Astrocyte of the spinal cord (primary cell): ENCODE measurements around the gene GAGE10.

Experiments
- DNase-seq: peaks from one replicate; pipeline ENCODE4 v3.0.0; 2011; ENCODE audit warnings: low read depth, low spot score
- H3K4me3 ChIP-seq: 2 replicates; pipeline ENCODE4 v1.5.1; 2011; ENCODE audit warnings: low read depth, mild to moderate bottlenecking, low read length, moderate library complexity
- in situ Hi-C: cut with HindIII; loops from 2 replicates; pipeline ENCODE4 v1.10.0; 2017; ENCODE audit warnings: low sequenced_read_pairs
- TF ChIP-seq, protein P1 (sequence below): IDR thresholded peaks from 2 replicates; pipeline ENCODE4 v1.5.1; 2012; ENCODE audit warnings: low read depth, mild to moderate bottlenecking, low read length, inconsistent platforms

GAGE10 gene, protein sequence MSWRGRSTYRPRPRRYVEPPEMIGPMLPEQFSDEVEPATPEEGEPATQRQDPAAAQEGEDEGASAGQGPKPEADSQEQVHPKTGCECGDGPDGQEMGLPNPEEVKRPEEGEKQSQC

DNA sequence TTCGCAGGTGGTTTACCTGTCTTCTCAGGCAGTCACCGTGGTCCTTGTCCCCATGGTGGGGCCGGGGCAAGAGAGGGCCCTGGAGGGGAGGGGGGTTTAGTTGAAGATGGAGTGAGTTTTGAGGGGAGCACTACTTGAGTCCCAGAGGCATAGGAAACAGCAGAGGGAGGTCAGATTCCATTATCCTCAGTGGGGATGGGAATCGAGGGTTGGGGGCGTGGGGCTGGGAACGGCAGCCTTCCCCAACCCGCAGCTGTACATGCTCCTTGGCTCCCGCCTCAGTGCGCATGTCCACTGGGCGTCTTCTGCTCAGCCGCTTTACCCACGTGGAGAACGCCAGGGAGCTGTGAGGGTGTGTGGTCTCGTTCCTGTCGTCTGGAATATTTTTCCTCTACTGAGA, at the start of gene GAGE10:
TSS of gene GAGE10 (plus strand) at position 301 of the 400 bp plus-strand sequence. CDS start 1,214 bp downstream, outside the sequence.
- H3K4me3 ChIP-seq: no peak within 1 kb of the TSS
- TF ChIP-seq, protein P1, sequence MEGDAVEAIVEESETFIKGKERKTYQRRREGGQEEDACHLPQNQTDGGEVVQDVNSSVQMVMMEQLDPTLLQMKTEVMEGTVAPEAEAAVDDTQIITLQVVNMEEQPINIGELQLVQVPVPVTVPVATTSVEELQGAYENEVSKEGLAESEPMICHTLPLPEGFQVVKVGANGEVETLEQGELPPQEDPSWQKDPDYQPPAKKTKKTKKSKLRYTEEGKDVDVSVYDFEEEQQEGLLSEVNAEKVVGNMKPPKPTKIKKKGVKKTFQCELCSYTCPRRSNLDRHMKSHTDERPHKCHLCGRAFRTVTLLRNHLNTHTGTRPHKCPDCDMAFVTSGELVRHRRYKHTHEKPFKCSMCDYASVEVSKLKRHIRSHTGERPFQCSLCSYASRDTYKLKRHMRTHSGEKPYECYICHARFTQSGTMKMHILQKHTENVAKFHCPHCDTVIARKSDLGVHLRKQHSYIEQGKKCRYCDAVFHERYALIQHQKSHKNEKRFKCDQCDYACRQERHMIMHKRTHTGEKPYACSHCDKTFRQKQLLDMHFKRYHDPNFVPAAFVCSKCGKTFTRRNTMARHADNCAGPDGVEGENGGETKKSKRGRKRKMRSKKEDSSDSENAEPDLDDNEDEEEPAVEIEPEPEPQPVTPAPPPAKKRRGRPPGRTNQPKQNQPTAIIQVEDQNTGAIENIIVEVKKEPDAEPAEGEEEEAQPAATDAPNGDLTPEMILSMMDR: no peak
- in situ Hi-C loops: no loop called here
- no peak for DNase-seq

DNA sequence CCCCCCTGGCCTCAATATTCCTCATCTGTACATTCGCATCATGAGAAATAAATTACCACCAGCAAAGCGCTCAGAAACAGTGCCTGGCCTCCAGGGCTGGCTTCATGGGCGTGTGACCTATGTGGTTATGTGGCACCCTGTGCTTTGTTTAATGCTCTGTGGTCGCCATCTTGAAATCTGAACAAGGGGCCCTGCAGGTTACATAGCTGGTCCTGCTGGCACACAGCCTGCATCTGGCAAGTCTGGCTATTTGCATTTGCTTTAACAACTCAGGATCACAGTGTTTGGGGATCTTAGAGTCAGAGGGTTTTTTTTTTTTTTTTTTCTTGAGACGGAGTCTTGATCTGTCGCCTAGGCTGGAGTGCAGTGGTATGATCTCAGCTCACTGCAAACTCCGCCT, 48.8 kb upstream of the GAGE10 start:
- TF ChIP-seq, protein P1: no peak
- no peak for DNase-seq
- in situ Hi-C loops: no loop called here
- H3K4me3 ChIP-seq: no peak overlapping the region

DNA sequence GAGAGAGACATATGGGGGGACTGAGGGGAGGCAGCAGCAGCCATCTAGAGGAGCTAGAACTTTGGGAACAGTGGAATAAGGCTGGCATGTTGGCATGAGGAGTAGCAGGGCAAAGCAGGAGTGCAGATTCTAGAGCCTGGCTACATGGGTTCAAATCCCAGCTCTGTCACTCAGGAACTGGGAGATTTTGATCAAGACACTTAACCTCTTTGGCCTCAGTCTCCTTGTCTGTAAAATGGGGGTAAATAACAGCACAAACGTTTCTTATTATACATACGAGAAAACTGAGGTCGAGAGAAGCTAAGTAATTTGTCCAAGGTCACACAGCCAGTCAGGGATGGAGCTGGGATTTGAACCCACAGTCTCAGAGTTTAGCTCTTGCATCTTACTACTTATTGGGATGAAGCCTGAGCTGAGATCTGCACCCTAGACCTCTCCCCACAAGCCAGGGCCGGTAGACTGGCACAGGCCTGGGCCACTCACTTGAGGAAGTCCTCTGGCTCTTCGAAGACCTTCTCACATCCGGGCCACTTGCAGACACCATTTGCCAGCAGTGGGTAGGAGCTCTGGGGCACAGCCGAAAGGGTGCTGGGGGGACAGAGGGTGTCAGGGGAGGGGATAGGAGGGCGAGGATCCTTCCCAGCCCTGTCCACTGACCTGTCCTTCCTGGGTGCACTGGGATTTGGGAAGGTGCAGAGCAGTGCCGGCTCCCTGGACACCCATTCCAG, 47.0 kb upstream of the GAGE10 start:
- DNase-seq: no peak
- in situ Hi-C loops: no loop called here
- H3K4me3 ChIP-seq: no peak overlapping the region
- TF ChIP-seq, protein P1: no peak

DNA sequence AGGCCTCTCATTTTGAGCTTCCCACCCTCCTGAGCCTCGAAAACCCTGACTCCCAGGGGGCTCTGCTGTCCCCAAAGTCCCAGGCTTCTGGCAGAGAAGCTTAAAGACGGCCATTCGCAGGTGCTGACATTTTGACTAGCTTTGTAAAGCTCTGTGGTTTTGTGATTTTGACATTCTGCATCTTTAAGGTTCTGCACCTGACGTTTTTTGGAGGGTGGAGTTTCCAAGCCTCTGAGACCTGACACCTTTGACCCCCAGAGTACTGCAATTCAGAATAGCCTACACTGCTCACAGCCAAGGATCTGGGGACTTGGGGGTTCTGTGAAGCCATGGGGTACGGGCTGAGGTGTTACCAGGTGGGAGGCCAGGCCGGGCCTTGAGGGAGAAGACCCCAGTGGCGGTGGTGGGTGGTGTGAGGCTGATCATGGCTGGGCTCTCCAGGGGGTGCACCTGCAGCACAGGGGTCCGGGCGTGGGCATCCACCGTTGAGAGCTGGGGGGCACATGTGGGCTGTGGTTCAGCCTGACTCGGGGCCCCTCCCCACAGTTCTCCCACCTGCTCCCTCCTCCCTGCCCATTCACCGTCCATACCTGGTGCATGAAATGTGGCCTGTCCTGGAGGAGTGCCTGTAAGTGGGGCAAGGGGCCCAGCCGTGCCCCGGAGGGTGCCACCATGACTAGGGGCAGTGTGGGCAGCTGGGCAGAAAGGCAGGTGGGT, 46.2 kb upstream of the GAGE10 start:
- no peak for DNase-seq
- TF ChIP-seq, protein P1: no peak
- H3K4me3 ChIP-seq: no peak overlapping the region
- in situ Hi-C loops: no loop called here

DNA sequence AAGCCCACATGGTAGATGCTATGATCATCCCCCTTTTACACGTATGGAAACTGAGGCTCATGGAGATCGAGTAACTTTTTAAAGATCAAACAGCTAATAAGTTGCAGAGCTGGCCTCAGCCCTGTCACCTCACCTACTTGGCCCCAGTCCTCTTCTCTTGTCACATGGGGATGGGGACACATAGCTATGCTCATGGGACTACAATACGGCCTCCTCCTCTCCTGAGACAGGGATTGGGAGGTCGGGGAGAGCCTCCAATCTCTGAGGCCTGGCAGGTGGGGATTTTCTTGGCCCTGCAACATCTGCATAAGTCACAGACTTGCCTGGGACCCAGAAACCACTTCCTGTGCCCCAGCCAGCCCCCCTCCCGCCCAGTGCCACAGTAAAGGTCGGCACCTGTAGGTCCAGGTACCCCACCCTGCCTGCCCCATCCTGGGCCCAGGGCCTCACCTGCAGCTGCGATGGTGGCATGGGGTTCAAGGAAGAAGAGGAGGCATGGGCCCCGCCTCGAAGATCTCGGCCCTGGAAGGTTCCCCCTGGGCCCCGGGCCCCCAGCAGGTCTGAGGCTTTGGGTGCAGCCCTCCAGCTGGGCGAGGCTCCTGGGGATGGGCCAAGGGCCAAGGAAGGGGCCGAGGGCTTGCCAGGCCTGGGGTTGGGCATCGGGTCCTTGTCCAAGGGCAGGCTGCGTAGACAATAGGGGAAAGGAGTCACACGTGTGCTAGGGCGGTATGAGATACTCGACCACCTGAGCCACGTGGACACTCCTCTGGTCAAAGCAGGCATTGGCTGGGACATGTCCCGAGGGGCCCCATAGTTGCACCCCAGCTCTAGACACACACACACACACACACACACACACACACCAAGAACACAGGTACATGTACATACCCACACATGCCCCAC, 45.3 kb upstream of the GAGE10 start:
- TF ChIP-seq, protein P1: no peak
- in situ Hi-C loops: no loop called here
- H3K4me3 ChIP-seq: no peak overlapping the region
- DNase-seq: no peak

DNA sequence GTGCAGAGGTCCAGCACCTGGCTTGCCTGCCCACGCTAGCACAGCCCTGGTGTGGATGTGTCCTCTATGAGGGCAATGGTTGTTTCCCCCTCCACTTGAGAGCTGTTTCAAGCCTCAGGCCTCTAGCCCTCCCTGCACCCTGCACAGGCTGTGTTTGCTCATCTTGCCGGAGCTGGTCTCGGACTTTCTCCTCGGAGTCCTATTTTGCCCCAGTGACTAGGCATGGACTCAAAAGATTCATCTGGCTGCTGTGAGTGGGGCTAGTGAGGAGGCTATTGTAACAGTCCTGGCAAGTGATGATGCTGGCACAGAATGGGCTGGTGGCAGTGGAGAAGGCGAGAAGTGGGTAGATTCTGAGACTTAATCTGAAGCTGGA, 44.7 kb upstream of the GAGE10 start:
- in situ Hi-C loops: no loop called here
- DNase-seq: no peak
- TF ChIP-seq, protein P1: no peak
- no peak overlapping the region for H3K4me3 ChIP-seq
